ENCODE results near the gene CUL5.

The CUL5 gene

GRCh38 chr11:108008656-108009496 lies at the start of gene CUL5:
Gene CUL5, plus strand, starts transcription at chr11:108008898. Its CDS starts 451 bp downstream, at chr11:108009349.
- in situ Hi-C loops (cut with MboI; ENCODE audit: low sequenced_read_pairs): no loop called here

GRCh38 chr11:107961480-107961879 lies 47.2 kb upstream of the CUL5 start:
- in situ Hi-C loops (cut with MboI; ENCODE audit: low sequenced_read_pairs): no loop called here

- in situ Hi-C loops (cut with MboI; ENCODE audit: low sequenced_read_pairs): no loop called here
Observed at GRCh38 chr11:107962181-107962580, 46.5 kb upstream of the CUL5 start.

- in situ Hi-C loops (cut with MboI; ENCODE audit: low sequenced_read_pairs): no loop called here
Observed at GRCh38 chr11:107963091-107963490, 45.6 kb upstream of the CUL5 start.

GRCh38 chr11:107969219-107969618 lies 39.5 kb upstream of the CUL5 start:
- in situ Hi-C loops (cut with MboI; ENCODE audit: low sequenced_read_pairs): no loop called here

- in situ Hi-C loops (cut with MboI; ENCODE audit: low sequenced_read_pairs): no loop called here
Observed at GRCh38 chr11:107970049-107970448, 38.6 kb upstream of the CUL5 start.

- in situ Hi-C loops (cut with MboI; ENCODE audit: low sequenced_read_pairs): no loop called here
Observed at GRCh38 chr11:107973641-107974040, 35.1 kb upstream of the CUL5 start.

- in situ Hi-C loops (cut with MboI; ENCODE audit: low sequenced_read_pairs): no loop called here
Observed at GRCh38 chr11:107988397-107989158, 20.1 kb upstream of the CUL5 start.

- in situ Hi-C loops (cut with MboI; ENCODE audit: low sequenced_read_pairs): no loop called here
Observed at GRCh38 chr11:107991868-107992414, 16.8 kb upstream of the CUL5 start.

- in situ Hi-C loops (cut with MboI; ENCODE audit: low sequenced_read_pairs): no loop called here
Observed at GRCh38 chr11:107996006-107996776, 12.5 kb upstream of the CUL5 start.

GRCh38 chr11:107998761-107999160 lies 9.9 kb upstream of the CUL5 start:
- in situ Hi-C loops (cut with MboI; ENCODE audit: low sequenced_read_pairs): no loop called here

- in situ Hi-C loops (cut with MboI; ENCODE audit: low sequenced_read_pairs): no loop called here
Observed at GRCh38 chr11:107999759-108000455, 8.8 kb upstream of the CUL5 start.

GRCh38 chr11:108002476-108002875 lies 6.2 kb upstream of the CUL5 start:
- in situ Hi-C loops (cut with MboI; ENCODE audit: low sequenced_read_pairs): no loop called here

- in situ Hi-C loops (cut with MboI; ENCODE audit: low sequenced_read_pairs): no loop called here
Observed at GRCh38 chr11:108003623-108004022, 5.1 kb upstream of the CUL5 start.

- in situ Hi-C loops (cut with MboI; ENCODE audit: low sequenced_read_pairs): no loop called here
Observed at GRCh38 chr11:108007819-108008218, 879 bp upstream of the CUL5 start.

GRCh38 chr11:108009497-108010370 lies 1.0 kb downstream of the CUL5 start:
- in situ Hi-C loops (cut with MboI; ENCODE audit: low sequenced_read_pairs): no loop called here

- in situ Hi-C loops (cut with MboI; ENCODE audit: low sequenced_read_pairs): no loop called here
Observed at GRCh38 chr11:108012139-108012725, 3.5 kb downstream of the CUL5 start.

GRCh38 chr11:108016647-108017046 lies 7.9 kb downstream of the CUL5 start:
- in situ Hi-C loops (cut with MboI; ENCODE audit: low sequenced_read_pairs): no loop called here

- in situ Hi-C loops (cut with MboI; ENCODE audit: low sequenced_read_pairs): no loop called here
Observed at GRCh38 chr11:108018708-108019107, 10.0 kb downstream of the CUL5 start.

Measured in HL-60/S4 treated with phorbol 12-myristate 13-acetate at 8.2 ng/mL for 4 days and 3 days (cell line).